Calu3 (cell line): ENCODE measurements around the gene DCDC2C. TPM values are rescaled to one million over a fixed set of nuclear protein-coding genes. Genes with fewer than 3 reads are reported as not detected.

ENCODE experiments used
- BruUV-seq: library from RNA; stranded (reverse); fragments of 400-500 nt; replicated peaks from 2 replicates; lab custom pipeline; 2021; lab: Mats Ljungman, UMichigan
- CTCF ChIA-PET: fragments of 300-600 bp; sonication (Branson Sonifier 250); formaldehyde crosslinking; loops from one replicate; lab custom pipeline; 2022; ENCODE audit warnings: antibody characterized with exemption; lab: Charles Lee
- DNase-seq: peaks from one replicate; pipeline ENCODE4 v3.0.0; 2022
- H3K27ac Mint-ChIP-seq: one replicate; pipeline ENCODE4 v1.8.0; 2022; ENCODE audit warnings: mixed read lengths; ENCODE audit not compliant: unreplicated experiment
- H3K27me3 Mint-ChIP-seq: one replicate; pipeline ENCODE4 v1.8.0; 2022; ENCODE audit warnings: mixed read lengths; ENCODE audit not compliant: unreplicated experiment
- H3K36me3 Mint-ChIP-seq: one replicate; pipeline ENCODE4 v1.8.0; 2022; ENCODE audit warnings: mild to moderate bottlenecking, moderate library complexity, mixed read lengths; ENCODE audit not compliant: insufficient read depth, unreplicated experiment
- H3K4me1 Mint-ChIP-seq: one replicate; pipeline ENCODE4 v1.8.0; 2022; ENCODE audit warnings: mild to moderate bottlenecking, low read depth, mixed read lengths; ENCODE audit not compliant: unreplicated experiment
- H3K4me3 Mint-ChIP-seq: one replicate; pipeline ENCODE4 v1.8.0; 2022; ENCODE audit warnings: mild to moderate bottlenecking, low read depth, moderate library complexity, mixed read lengths; ENCODE audit not compliant: unreplicated experiment
- H3K9me3 Mint-ChIP-seq: one replicate; pipeline ENCODE4 v1.8.0; 2022; ENCODE audit warnings: low read depth, mixed read lengths; ENCODE audit not compliant: unreplicated experiment
- intact Hi-C: fragments of 100-400 bp; cut with micrococcal nuclease; formaldehyde crosslinking; loops from one replicate; pipeline ENCODE4 v1.10.0; 2022; ENCODE audit not compliant: unreplicated experiment
- total RNA-seq: library from RNA; stranded (reverse); gene quantifications from 2 replicates; pipeline ENCODE4 v1.2.3, GENCODE V29; 2022
- TF ChIP-seq, protein P1 (sequence below): fragments of 200-600 bp; IDR thresholded peaks from one replicate; pipeline ENCODE4 v1.8.0; 2022; ENCODE audit warnings: antibody characterized with exemption; ENCODE audit not compliant: unreplicated experiment

The DCDC2C gene
- total RNA-seq, 1 experiment from 2014 or later = not detected

DNA sequence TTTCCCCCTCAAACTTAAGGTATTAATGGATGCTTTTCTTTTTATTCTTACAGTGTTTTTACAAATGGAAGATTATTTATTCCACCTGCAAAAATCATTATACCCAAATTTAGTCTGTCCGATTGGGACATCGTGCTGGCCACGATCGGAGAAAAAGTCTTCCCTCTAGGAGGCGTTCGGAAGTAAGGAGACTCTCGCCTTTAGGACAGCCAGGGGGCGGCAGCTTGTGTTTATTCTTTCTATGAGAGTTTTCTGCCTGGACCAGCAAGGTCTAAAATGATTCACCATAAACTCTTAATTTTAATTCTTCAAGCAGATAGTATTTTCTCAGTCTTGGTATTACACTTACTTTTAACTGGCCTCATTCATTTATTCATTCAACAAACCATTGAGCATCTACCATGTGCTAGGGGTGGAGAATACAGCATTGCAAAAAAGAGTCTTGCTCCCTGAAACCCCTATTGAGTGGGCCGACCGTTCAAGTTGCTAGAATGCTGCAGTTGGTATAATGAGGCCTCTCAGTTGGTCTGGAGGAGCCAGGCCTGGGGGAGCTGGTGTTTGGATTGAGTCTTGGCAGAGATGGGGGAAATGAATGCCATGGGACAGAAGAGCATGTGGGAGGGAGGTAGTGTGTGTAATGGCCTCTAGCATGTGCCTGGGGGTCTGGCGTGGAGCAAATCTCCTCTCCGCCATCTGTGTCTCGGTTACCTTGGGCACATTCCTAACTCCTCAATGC, 38.7 kb downstream of the DCDC2C start:
- CTCF ChIA-PET = no interaction called here
- H3K27ac Mint-ChIP-seq = no peak overlapping the region
- no peak for DNase-seq
- no peaks in the 10 kb centered on the region for H3K4me1 Mint-ChIP-seq
- no peak overlapping the region for H3K4me3 Mint-ChIP-seq
- H3K36me3 Mint-ChIP-seq = no peaks in the 10 kb centered on the region
- intact Hi-C loops = no loop called here
- TF ChIP-seq, protein P1, sequence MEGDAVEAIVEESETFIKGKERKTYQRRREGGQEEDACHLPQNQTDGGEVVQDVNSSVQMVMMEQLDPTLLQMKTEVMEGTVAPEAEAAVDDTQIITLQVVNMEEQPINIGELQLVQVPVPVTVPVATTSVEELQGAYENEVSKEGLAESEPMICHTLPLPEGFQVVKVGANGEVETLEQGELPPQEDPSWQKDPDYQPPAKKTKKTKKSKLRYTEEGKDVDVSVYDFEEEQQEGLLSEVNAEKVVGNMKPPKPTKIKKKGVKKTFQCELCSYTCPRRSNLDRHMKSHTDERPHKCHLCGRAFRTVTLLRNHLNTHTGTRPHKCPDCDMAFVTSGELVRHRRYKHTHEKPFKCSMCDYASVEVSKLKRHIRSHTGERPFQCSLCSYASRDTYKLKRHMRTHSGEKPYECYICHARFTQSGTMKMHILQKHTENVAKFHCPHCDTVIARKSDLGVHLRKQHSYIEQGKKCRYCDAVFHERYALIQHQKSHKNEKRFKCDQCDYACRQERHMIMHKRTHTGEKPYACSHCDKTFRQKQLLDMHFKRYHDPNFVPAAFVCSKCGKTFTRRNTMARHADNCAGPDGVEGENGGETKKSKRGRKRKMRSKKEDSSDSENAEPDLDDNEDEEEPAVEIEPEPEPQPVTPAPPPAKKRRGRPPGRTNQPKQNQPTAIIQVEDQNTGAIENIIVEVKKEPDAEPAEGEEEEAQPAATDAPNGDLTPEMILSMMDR = no peak
- peaks cover 8% of the 10 kb centered on the region for H3K9me3 Mint-ChIP-seq
- H3K27me3 Mint-ChIP-seq = peaks cover 16% of the 10 kb centered on the region
- BruUV-seq = no TSS peak

GRCh38 chr2:3742743-3743508, 39.6 kb downstream of the DCDC2C start:
- Mint-ChIP-seq H3K27ac (no peak overlapping the region), H3K36me3 (no peaks in the 10 kb centered on the region), H3K4me1 (no peaks in the 10 kb centered on the region), H3K27me3 (peaks cover 25% of the 10 kb centered on the region), H3K9me3 (peaks cover 8% of the 10 kb centered on the region), H3K4me3 (no peak overlapping the region)
- DNase-seq = no peak
- no TSS peak for BruUV-seq
- TF ChIP-seq, protein P1 = no peak
- intact Hi-C loops = no loop called here
- CTCF ChIA-PET = no interaction called here

- H3K9me3 Mint-ChIP-seq = peaks cover 8% of the 10 kb centered on the region
- DNase-seq = no peak
- H3K4me3 Mint-ChIP-seq = no peak overlapping the region
- intact Hi-C loops = no loop called here
- peaks cover 31% of the 10 kb centered on the region for H3K27me3 Mint-ChIP-seq
- H3K4me1 Mint-ChIP-seq = no peaks in the 10 kb centered on the region
- H3K27ac Mint-ChIP-seq = no peak overlapping the region
- BruUV-seq = no TSS peak
- CTCF ChIA-PET = no interaction called here
- no peaks in the 10 kb centered on the region for H3K36me3 Mint-ChIP-seq
- TF ChIP-seq, protein P1 = no peak
Measured at GRCh38 chr2:3743951-3744555, 40.7 kb downstream of the DCDC2C start.

DNA sequence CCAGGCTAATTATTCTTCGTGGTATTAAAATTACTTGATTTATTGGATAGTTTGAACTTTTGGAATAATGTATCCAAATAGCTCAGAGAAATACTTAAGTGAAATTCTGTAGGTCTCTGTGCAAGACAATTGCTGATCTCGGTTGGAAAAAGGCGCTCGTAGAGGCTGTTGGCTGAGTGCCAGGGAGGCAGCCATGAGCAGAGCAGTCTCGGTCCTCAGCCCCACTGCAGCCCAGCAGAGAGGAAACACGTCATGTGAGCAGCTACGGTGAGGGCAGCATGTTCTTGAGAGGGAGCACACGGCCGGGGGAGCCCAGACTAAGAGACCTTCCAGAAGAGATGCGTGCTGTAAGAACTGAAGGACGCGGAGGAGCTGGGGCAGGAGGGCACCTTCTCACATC, 42.5 kb downstream of the DCDC2C start:
- intact Hi-C loops = no loop called here
- H3K4me1 Mint-ChIP-seq = no peaks in the 10 kb centered on the region
- no peak overlapping the region for H3K27ac Mint-ChIP-seq
- TF ChIP-seq, protein P1 = no peak
- peaks cover 8% of the 10 kb centered on the region for H3K9me3 Mint-ChIP-seq
- H3K27me3 Mint-ChIP-seq = peaks cover 46% of the 10 kb centered on the region
- no peaks in the 10 kb centered on the region for H3K36me3 Mint-ChIP-seq
- no TSS peak for BruUV-seq
- CTCF ChIA-PET = interaction anchor here (0.8 kb wide), 1 partner anchor 10 kb away, joined by 5 read pairs; no protein-coding TSS in a partner anchor
- no peak for DNase-seq
- H3K4me3 Mint-ChIP-seq = no peak overlapping the region
